NCI-H82 treated with DMSO at 0.1 percent for 48 hours (cell line): ENCODE data around the gene SPTBN5.

ENCODE experiments used
- DNase-seq: peaks from one replicate; lab custom pipeline; 2025; ENCODE audit not compliant: unreplicated experiment; lab: John Stamatoyannopoulos, UW

Gene SPTBN5

GRCh38 chr15:41827290-41827879 is 66.5 kb downstream of the SPTBN5 start:
- DNase-seq = no peak

- DNase-seq = no peak
Observed at GRCh38 chr15:41825572-41826535, 68.0 kb downstream of the SPTBN5 start.

GRCh38 chr15:41825145-41825544 is 68.7 kb downstream of the SPTBN5 start:
- DNase-seq = no peak

GRCh38 chr15:41824062-41824745 is 69.6 kb downstream of the SPTBN5 start:
- no peak for DNase-seq

- DNase-seq = no peak
Observed at GRCh38 chr15:41823502-41823901, 70.4 kb downstream of the SPTBN5 start.

- no peak for DNase-seq
Observed at GRCh38 chr15:41822957-41823356, 70.9 kb downstream of the SPTBN5 start.

GRCh38 chr15:41822471-41822870 is 71.4 kb downstream of the SPTBN5 start:
- DNase-seq = no peak

- DNase-seq = no peak
Observed at GRCh38 chr15:41821831-41822230, 72.0 kb downstream of the SPTBN5 start.

- DNase-seq = no peak
Observed at GRCh38 chr15:41820791-41821423, 72.9 kb downstream of the SPTBN5 start.

GRCh38 chr15:41819455-41820050 is 74.3 kb downstream of the SPTBN5 start:
- no peak for DNase-seq

GRCh38 chr15:41817781-41818180 is 76.1 kb downstream of the SPTBN5 start:
- DNase-seq = no peak

- no peak for DNase-seq
Observed at GRCh38 chr15:41817327-41817726, 76.5 kb downstream of the SPTBN5 start.

- no peak for DNase-seq
Observed at GRCh38 chr15:41816788-41817187, 77.1 kb downstream of the SPTBN5 start.

- no peak for DNase-seq
Observed at GRCh38 chr15:41814534-41814933, 79.3 kb downstream of the SPTBN5 start.

- no peak for DNase-seq
Observed at GRCh38 chr15:41813426-41813825, 80.4 kb downstream of the SPTBN5 start.

- no peak for DNase-seq
Observed at GRCh38 chr15:41812820-41813375, 81.0 kb downstream of the SPTBN5 start.

GRCh38 chr15:41811432-41812195 is 82.2 kb downstream of the SPTBN5 start:
- DNase-seq = peak; percentile 67

GRCh38 chr15:41810651-41811431 is 83.0 kb downstream of the SPTBN5 start:
- no peak for DNase-seq
